Ecto neural progenitor cell (in vitro differentiated cells): Measurements from ENCODE around the gene XPNPEP2.
"Not testable (repeated sequence)": the region's sequence is repeated elsewhere in the genome, so short reads cannot be mapped to it uniquely, and the experiment has no call there.

Experiments
- DNase-seq: peaks from one replicate; pipeline ENCODE4 v3.0.0-alpha.2; 2018; ENCODE audit warnings: low spot score

Gene XPNPEP2

DNA sequence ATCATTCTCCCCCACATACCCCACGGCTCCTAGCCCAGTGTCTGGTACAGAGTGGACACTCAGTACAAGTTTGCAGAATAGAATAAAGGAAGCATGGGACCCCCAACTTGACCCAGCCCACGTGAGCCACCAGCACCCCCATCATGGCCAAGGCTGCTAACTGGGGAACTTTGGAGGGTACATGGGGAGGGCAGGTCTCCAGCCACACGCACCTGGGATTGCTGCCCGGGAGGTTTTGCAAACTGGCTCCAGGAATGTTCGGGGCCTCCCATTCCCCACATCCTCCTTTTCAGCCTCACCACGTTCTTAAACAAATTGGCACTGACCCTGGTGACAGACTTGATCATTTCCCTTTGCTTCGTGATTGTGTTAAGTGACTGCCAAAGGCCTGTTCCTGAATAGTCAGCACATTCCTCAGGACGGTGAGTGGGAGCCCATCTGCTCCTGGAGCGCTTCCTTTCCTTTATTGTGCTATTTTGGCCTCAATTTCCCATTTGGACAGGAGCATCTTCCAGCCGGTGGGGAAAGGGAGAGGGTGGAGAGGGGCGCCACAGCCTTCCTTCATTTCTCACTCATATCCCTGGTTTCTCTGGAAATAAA is 18.7 kb upstream of the XPNPEP2 start:
- no peak for DNase-seq

GRCh38 chrX:129720741-129721140 is 18.0 kb upstream of the XPNPEP2 start:
- no peak for DNase-seq

- no peak for DNase-seq
Observed at GRCh38 chrX:129721414-129721813, 17.4 kb upstream of the XPNPEP2 start.

- no peak for DNase-seq
Observed at GRCh38 chrX:129721870-129722269, 16.9 kb upstream of the XPNPEP2 start.

DNA sequence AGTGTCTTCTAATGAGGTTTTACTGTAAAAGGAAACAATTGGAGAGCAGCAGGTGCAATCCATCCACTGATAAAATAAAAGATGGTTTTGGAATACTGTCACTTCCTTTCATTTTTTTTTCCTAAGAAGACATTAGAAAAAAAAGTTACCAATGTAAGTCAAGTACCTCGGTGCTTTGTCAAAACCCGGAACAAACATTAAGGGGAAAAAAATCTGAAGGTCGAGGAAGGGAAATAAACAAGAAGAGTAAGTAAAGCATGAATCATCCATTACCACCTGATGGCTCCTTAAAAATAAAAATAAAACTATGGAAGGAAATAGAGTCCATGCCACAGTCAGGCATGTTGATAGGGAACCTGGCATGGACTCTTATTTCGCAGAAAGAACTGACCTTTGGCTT is 15.3 kb upstream of the XPNPEP2 start:
- no peak for DNase-seq

GRCh38 chrX:129724754-129725153 is 14.0 kb upstream of the XPNPEP2 start:
- DNase-seq, result no peak

DNA sequence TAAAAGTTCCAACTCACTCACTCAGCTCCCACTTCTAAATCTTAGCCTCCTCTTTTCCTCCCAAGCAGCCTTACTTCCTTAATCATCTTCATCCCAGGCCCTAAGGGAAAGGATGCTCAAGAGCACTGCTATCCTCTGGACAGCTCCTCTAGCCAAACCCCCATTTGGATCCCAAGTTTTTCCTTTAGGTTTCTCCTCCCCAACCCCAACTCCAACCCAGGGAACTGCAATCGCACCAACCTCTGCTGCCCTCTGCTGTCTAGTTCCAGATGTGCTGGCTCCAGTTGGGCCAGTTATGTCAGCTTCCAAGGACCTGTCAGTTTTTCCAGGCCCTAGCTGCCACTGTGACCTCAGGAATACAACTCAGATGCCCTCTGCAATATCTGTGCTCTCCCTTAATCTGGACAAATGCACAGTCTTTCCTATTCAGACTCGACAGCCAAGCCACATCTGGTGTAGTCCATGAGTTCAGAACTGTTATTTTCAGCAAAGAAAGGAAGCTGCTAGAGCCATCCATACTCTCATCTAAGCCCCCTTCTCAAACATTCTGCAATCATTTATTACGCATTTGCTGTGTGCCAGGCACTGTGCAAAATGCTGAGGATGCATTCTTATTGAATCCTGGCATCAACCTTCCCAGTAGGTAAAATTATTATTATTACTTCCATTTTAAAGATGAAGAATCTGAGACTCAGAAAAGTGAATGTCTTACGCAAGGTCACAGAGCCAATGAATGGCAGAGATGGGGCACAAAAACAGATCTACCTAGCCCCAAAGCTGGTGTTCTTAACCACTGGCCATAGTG is 12.3 kb upstream of the XPNPEP2 start:
- DNase-seq, result peak; percentile 69

GRCh38 chrX:129728061-129728460 is 10.7 kb upstream of the XPNPEP2 start:
- no peak for DNase-seq

DNA sequence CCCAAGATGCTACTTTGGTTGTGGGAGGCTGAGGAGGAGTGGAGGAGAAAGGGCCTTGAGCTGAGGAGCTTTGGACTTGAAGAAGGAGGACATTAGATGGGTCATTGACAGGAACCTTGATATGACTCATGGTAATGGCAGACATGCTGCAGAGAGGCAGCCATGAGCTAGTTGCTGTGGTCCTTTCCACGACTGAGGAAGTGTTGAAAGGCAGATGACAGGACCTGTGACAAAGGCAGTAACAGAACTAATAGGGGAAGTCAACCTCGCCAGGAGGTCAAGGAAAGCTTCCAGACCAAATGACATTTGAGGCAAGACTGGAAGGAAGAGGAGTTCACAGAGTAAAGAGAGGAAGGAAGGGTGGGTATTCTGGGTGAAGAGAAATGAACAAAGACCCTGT is 7.6 kb upstream of the XPNPEP2 start:
- no peak for DNase-seq

DNA sequence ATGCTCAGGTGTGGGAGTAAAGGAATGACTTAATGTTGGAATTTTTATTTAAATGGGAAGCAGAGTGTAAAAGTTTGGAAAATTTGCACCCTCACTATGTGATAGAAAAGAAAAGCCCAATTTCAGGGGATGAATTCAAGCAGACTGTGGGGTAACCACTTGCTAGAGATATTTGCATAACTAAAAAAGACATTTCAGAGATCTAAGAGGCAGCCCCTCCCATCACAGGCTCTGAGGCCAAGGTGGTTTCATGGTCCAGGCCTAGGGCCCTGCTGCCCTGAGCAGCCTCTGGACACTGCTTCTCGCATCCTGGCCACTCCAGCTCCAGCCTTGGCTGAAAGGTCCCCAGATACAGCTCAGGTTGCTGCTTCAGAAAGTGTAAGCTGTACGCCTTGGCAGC is 5.9 kb upstream of the XPNPEP2 start:
- DNase-seq, result no peak

DNA sequence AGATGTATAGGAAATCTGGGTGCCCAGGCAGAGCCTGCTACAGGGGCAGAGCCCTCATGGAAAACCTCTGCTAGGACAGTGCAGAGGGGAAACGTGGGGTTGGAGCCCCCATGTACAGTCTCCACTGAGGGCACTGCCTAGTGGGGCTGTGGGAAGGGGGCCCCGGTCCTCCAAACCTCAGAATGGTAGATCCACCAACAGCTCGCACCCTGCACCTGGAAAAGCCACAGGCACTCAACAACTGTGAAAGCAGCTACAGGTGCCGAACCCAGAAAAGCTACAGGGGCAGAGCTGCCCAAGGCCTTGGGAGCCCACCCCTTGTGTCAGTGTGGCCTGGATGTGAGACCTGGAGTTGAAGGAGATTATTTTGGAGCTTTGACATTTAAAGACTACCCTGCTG is 5.4 kb upstream of the XPNPEP2 start:
- peak; percentile 13 for DNase-seq

DNA sequence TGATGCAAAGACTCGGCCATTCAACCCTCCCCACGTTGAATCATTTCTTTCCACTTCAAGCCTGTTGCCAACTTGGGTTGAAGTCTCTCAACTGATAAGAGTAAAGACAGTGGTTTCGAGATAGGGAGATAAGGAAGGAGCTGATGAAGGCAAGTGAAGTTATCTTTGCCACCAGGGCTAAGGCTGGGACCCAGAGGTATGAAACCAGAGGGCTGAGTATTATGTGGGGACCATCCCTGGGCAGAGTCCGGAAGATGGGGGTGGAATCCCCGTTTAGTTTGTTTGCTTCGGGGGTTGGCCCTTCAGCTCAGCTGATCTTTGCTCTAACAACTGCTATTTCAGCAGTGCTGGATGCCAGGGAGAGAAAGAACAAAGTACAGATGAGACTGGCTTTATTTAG is 2.3 kb upstream of the XPNPEP2 start:
- DNase-seq, result no peak

- DNase-seq, result no peak
Observed at GRCh38 chrX:129737916-129738315, 863 bp upstream of the XPNPEP2 start.

- DNase-seq, result no peak
Observed at GRCh38 chrX:129739578-129739977, 799 bp downstream of the XPNPEP2 start.

GRCh38 chrX:129741880-129742758 is 3.3 kb downstream of the XPNPEP2 start:
- DNase-seq, result peak; percentile 71

DNA sequence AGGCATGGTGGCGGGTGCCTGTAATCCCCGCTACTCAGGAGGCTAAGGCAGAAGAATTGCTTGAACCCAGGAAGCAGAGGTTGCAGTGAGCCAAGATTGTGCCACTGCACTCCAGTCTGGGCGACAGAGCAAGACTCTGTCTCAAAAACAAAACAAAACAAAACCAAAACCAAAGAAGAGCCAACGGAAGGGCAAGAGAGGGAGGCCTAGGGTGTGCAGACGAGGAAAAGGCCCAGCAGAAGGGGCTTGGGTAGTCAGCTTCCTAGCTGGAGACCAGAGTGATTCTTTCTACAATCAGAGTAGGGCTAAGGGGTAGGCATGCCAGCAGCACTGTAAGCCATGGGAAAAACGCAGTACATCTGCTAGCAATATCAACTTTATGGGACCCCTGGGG is 4.0 kb downstream of the XPNPEP2 start:
- not testable (repeated sequence) for DNase-seq

- no peak for DNase-seq
Observed at GRCh38 chrX:129743821-129744220, 5.0 kb downstream of the XPNPEP2 start.

GRCh38 chrX:129744861-129745321 is 6.1 kb downstream of the XPNPEP2 start:
- no peak for DNase-seq

DNA sequence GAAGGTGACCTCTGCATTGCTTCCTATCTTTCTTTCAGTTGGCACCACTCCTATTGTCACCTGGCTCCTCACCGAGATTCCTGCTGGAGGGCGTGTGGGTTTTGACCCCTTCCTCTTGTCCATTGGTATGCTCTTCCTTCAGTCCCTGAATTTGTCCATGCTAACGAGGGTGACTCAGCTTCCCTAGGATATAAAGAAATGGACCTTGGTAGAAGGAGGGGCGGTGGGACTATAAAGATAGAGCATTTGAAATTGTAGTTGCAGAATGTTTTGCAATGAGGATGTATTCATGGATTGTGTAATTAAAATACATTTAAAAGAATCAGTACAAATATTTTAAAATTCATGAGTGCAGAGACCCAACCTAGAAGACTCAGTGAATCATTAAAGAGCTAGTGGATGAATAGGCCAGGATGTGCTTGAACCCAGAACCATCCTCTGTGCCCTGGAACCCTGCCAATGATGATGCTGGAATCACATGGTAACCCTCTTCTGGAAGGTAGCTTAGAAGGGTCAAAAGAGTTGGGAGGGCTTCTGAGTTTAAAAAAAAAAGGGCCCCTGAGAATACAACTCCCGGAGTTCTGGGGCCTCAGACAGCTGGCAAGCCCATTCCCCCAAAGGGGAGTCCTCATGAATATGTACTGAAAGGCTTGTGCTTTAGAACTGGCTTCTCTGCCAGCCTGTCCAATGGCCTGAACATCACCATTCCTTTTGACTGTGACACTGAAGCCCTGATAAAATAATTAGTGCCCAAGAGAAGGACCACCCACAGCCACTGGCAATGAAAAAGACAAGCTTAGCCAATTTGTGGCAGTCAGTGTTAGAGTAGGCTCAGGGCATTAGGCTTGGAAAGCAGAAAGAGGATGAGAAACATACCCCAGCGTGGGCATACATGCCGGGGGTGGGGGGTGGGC is 8.0 kb downstream of the XPNPEP2 start:
- DNase-seq, result no peak

GRCh38 chrX:129747533-129747932 is 8.8 kb downstream of the XPNPEP2 start:
- no peak for DNase-seq

- DNase-seq, result no peak
Observed at GRCh38 chrX:129748305-129748704, 9.5 kb downstream of the XPNPEP2 start.

DNA sequence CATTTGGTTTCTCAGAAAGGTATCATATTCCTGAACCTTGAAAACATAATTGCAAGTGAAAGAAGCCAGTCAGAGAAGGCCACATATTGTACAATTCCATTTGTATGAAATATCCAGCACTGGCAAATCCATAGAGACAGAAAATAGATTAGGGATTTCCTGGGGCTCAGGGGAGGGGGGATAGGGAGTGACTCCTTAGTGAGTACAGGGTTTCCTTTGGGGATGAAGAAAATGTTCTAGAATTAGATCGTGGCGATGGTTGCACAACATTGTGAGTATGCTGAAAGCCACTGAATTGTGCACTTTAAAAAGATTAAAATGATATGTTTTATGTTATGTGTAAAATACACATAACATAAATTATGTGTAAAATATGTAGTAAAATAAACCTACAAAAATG is 10.3 kb downstream of the XPNPEP2 start:
- DNase-seq, result no peak
